Measurements from ENCODE around the gene PRMT7. TPM values are rescaled to one million over a fixed set of nuclear protein-coding genes. Genes with fewer than 3 reads are reported as not detected.

Gene PRMT7
- polyA plus RNA-seq, 1 donor from 2014 or later, result 203 TPM

GRCh38 chr16:68279726-68280558 is 30.9 kb upstream of the PRMT7 start:
- Histone ChIP-seq H3K4me2 (ENCODE audit: low read length) (no peak overlapping the region), H3K27ac (ENCODE audit: low read length) (no peak overlapping the region), H3K79me2 (replicated peaks; ENCODE audit: insufficient read depth, low read length) (no peaks in the 10 kb centered on the region), H3K9me3 (ENCODE audit: low read length) (no peaks in the 10 kb centered on the region), H3K4me3 (ENCODE audit: low read length) (no peak overlapping the region), H3F3A (ENCODE audit: insufficient read depth, low read length, poor library complexity, severe bottlenecking) (no peaks in the 10 kb centered on the region), H2AFZ (ENCODE audit: low read depth, low read length) (no peak overlapping the region), H3K9ac (ENCODE audit: low read length) (no peak overlapping the region), H3K27me3 (ENCODE audit: insufficient read depth, low read depth, low read length) (no peaks in the 10 kb centered on the region), H3K36me3 (ENCODE audit: insufficient read depth, low read length) (no peaks in the 10 kb centered on the region), H3K9me2 (ENCODE audit: insufficient read depth, low read length) (no peaks in the 10 kb centered on the region), H4K20me1 (ENCODE audit: insufficient read depth) (no peaks in the 10 kb centered on the region)
- TF ChIP-seq CTCF (IDR thresholded peaks at IDR 0.05; ENCODE audit: poor library complexity, severe bottlenecking) (no peak), SMC3 (conservative IDR thresholded peaks at IDR 0.05; ENCODE audit: poor library complexity) (no peak), EP300 (conservative IDR thresholded peaks at IDR 0.05; ENCODE audit: poor library complexity, severe bottlenecking) (no peak), MXI1 (conservative IDR thresholded peaks at IDR 0.05; ENCODE audit: poor library complexity, severe bottlenecking) (no peak), EZH2 (IDR thresholded peaks at IDR 0.05; ENCODE audit: borderline replicate concordance, insufficient read depth, low read length, poor library complexity, severe bottlenecking) (no peak), POLR2AphosphoS5 (IDR thresholded peaks at IDR 0.05) (no peak), TAF1 (IDR thresholded peaks at IDR 0.05; ENCODE audit: low read depth) (no peak), RAD21 (conservative IDR thresholded peaks at IDR 0.05) (no peak)
- TF ChIP-seq, protein P1, sequence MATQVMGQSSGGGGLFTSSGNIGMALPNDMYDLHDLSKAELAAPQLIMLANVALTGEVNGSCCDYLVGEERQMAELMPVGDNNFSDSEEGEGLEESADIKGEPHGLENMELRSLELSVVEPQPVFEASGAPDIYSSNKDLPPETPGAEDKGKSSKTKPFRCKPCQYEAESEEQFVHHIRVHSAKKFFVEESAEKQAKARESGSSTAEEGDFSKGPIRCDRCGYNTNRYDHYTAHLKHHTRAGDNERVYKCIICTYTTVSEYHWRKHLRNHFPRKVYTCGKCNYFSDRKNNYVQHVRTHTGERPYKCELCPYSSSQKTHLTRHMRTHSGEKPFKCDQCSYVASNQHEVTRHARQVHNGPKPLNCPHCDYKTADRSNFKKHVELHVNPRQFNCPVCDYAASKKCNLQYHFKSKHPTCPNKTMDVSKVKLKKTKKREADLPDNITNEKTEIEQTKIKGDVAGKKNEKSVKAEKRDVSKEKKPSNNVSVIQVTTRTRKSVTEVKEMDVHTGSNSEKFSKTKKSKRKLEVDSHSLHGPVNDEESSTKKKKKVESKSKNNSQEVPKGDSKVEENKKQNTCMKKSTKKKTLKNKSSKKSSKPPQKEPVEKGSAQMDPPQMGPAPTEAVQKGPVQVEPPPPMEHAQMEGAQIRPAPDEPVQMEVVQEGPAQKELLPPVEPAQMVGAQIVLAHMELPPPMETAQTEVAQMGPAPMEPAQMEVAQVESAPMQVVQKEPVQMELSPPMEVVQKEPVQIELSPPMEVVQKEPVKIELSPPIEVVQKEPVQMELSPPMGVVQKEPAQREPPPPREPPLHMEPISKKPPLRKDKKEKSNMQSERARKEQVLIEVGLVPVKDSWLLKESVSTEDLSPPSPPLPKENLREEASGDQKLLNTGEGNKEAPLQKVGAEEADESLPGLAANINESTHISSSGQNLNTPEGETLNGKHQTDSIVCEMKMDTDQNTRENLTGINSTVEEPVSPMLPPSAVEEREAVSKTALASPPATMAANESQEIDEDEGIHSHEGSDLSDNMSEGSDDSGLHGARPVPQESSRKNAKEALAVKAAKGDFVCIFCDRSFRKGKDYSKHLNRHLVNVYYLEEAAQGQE (IDR thresholded peaks at IDR 0.05; ENCODE audit: borderline replicate concordance), result no peak

- TF ChIP-seq RAD21 (conservative IDR thresholded peaks at IDR 0.05) (no peak), POLR2AphosphoS5 (IDR thresholded peaks at IDR 0.05) (no peak), TAF1 (IDR thresholded peaks at IDR 0.05; ENCODE audit: low read depth) (no peak), EZH2 (IDR thresholded peaks at IDR 0.05; ENCODE audit: borderline replicate concordance, insufficient read depth, low read length, poor library complexity, severe bottlenecking) (no peak), CTCF (IDR thresholded peaks at IDR 0.05; ENCODE audit: poor library complexity, severe bottlenecking) (no peak), EP300 (conservative IDR thresholded peaks at IDR 0.05; ENCODE audit: poor library complexity, severe bottlenecking) (no peak), MXI1 (conservative IDR thresholded peaks at IDR 0.05; ENCODE audit: poor library complexity, severe bottlenecking) (no peak), SMC3 (conservative IDR thresholded peaks at IDR 0.05; ENCODE audit: poor library complexity) (no peak)
- TF ChIP-seq, protein P1 (IDR thresholded peaks at IDR 0.05; ENCODE audit: borderline replicate concordance), result no peak
- no peak overlapping the region for H3K9ac ChIP-seq (ENCODE audit: low read length)
- H3K36me3 ChIP-seq (ENCODE audit: insufficient read depth, low read length), result no peaks in the 10 kb centered on the region
- no peak overlapping the region for H2AFZ ChIP-seq (ENCODE audit: low read depth, low read length)
- H3K9me3 ChIP-seq (ENCODE audit: low read length), result no peaks in the 10 kb centered on the region
- no peaks in the 10 kb centered on the region for H3F3A ChIP-seq (ENCODE audit: insufficient read depth, low read length, poor library complexity, severe bottlenecking)
- H3K4me3 ChIP-seq (ENCODE audit: low read length), result no peak overlapping the region
- no peaks in the 10 kb centered on the region for H4K20me1 ChIP-seq (ENCODE audit: insufficient read depth)
- H3K79me2 ChIP-seq (replicated peaks; ENCODE audit: insufficient read depth, low read length), result no peaks in the 10 kb centered on the region
- no peaks in the 10 kb centered on the region for H3K27me3 ChIP-seq (ENCODE audit: insufficient read depth, low read depth, low read length)
- no peak overlapping the region for H3K4me2 ChIP-seq (ENCODE audit: low read length)
- H3K27ac ChIP-seq (ENCODE audit: low read length), result no peak overlapping the region
- H3K9me2 ChIP-seq (ENCODE audit: insufficient read depth, low read length), result no peaks in the 10 kb centered on the region
Measured at GRCh38 chr16:68281368-68282063, 29.3 kb upstream of the PRMT7 start.
